Common myeloid progenitor, CD34-positive (primary cell): ENCODE measurements around the gene CCHCR1.

Experiments
- CTCF ChIA-PET: fragments of 350-600 bp; sonication (Branson Sonifier 250); formaldehyde crosslinking; loops from one replicate; lab custom pipeline; 2021; ENCODE audit warnings: antibody characterized with exemption; lab: Charles Lee
- POLR2A ChIA-PET: fragments of 350-600 bp; sonication (Branson Sonifier 250); formaldehyde crosslinking; loops from one replicate; lab custom pipeline; 2021; ENCODE audit warnings: antibody characterized with exemption; lab: Charles Lee
- DNase-seq, 3 donors: peaks; one replicate each; pipeline versions ENCODE4 v3.0.0 to v3.0.0-alpha.2; 2013
- H3K27ac ChIP-seq, 2 experiments: 1 replicate in 1 of 2; 2 replicates in 1 of 2; pipeline ENCODE4 v1.7.0; 2013; ENCODE audit warnings: inconsistent platforms in 2 of 2, low read length in 2 of 2, mild to moderate bottlenecking in 2 of 2, low read depth in 1 of 2, moderate library complexity in 1 of 2; ENCODE audit not compliant: severe bottlenecking in 2 of 2, insufficient read depth in 1 of 2, poor library complexity in 1 of 2
- H3K27me3 ChIP-seq, 5 experiments: replicated peaks in 2 of 5; 1 replicate in 3 of 5; 2 replicates in 2 of 5; pipeline versions ENCODE4 v1.6.1 to v1.7.0; 2013; ENCODE audit warnings: low read length in 4 of 5, mild to moderate bottlenecking in 2 of 5, moderate library complexity in 2 of 5, inconsistent platforms in 1 of 5; ENCODE audit not compliant: insufficient read depth in 5 of 5, control insufficient read depth in 4 of 5
- H3K36me3 ChIP-seq, 4 experiments: 1 replicate in 2 of 4; 2 replicates in 2 of 4; pipeline versions ENCODE4 v1.6.1 to v1.7.0; 2013; ENCODE audit warnings: low read length in 3 of 4, control low read depth in 1 of 4, mild to moderate bottlenecking in 1 of 4; ENCODE audit not compliant: control insufficient read depth in 4 of 4, insufficient read depth in 4 of 4
- H3K4me1 ChIP-seq, 4 experiments: 1 replicate in 3 of 4; 2 replicates in 1 of 4; pipeline versions ENCODE4 v1.6.1 to v1.7.1; 2013; ENCODE audit warnings: low read length in 3 of 4, mild to moderate bottlenecking in 3 of 4, control low read depth in 1 of 4, inconsistent platforms in 1 of 4, moderate library complexity in 1 of 4; ENCODE audit not compliant: control insufficient read depth in 4 of 4, insufficient read depth in 4 of 4; ENCODE audit errors: control extremely low read depth in 1 of 4
- H3K4me3 ChIP-seq, 7 experiments: 1 replicate in 4 of 7; 2 replicates in 3 of 7; pipeline versions ENCODE4 v1.5.1 to v1.7.0; 2013; ENCODE audit warnings: mild to moderate bottlenecking in 7 of 7, low read length in 6 of 7, moderate library complexity in 6 of 7, inconsistent platforms in 2 of 7, low read depth in 2 of 7, control low read depth in 1 of 7; ENCODE audit not compliant: insufficient read depth in 4 of 7, control insufficient read depth in 1 of 7; ENCODE audit errors: extremely low read depth in 1 of 7
- H3K9me3 ChIP-seq, 5 experiments: 1 replicate in 4 of 5; 2 replicates in 1 of 5; pipeline versions ENCODE4 v1.6.1 to v1.7.1; 2013; ENCODE audit warnings: low read length in 4 of 5, mild to moderate bottlenecking in 2 of 5, inconsistent platforms in 1 of 5, low read depth in 1 of 5, moderate library complexity in 1 of 5; ENCODE audit not compliant: control insufficient read depth in 4 of 5, insufficient read depth in 2 of 5; ENCODE audit errors: control extremely low read depth in 1 of 5
- WGBS: methylation state at CpG from one replicate; pipeline ENCODE4 v1.1.5; 2013; ENCODE audit not compliant: insufficient coverage; 5-methylcytosine and 5-hydroxymethylcytosine counted together

CCHCR1 gene

DNA sequence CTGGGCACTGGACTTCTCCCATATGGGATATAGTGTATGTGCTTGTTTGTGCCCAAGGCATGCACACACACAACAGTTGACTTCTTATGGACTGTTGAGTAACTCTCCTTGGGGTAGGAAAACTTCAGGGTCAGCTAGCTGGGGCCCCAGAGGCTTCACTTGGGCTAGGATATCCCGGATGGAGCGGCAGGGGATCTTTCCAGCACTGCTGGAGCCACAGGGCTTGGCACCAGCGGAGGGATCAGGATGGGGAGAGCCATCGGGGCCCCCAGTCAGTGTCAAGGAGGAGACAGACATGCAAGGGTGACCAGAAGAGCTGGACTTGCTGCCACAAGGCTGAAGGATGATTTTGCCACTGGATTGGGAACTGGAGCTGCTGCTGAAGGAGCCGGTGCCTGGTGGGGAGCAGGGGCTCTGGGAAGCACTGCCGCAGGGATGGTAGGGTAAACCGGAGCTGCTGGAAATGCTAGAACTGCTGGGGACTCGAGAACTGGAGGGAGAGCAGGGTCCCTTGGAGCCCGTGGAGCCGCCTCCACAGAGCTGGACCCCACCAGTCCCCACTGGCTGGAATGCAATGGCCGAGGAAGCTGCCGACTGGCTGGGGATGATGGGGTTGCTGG lies 41.6 kb downstream of the CCHCR1 start:
- WGBS, result 96% methylated on average over 11 of the region's 12 CpGs

DNA sequence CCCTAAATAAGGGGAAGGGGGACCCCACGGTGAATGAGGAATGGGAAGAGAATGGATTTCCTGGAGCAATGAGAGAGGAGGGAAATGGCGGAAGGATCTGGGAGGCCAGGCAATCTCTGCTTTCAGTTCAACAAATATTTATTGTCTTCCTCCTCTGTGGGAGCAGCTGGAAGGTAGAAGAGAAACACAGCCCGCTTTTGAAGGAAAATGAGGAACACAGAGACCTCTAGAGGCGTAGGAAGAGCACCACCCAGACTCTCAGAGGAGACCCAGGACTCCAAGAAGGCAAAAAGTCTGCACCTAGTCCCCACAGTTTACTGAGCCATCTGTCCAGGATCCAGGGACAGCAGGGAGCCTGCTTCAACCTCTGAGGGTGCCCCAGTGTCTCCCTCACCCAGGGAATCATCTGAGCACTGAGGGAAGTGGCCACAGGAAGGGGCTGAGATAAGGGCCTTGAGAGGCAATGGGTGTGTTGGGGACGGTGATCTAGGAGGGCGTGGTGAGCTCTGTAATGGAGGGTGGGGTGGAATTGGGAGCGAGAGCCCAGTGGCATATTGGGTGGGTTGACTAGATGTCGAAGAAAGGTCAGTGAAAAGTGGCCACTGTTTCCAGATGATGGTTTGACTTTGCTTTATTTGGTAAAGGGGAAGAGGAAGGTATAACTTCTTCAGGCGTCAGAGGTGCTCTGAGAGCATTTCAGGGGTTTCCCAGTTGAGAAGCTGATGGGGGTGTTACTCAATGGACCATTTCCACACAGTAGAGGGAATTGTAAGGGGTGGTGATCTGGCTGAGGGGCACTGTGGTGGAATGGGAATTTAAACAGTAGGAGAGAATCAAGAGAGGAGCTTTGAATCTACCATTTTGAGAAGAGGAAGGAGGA lies 42.4 kb downstream of the CCHCR1 start:
- H3K9me3 ChIP-seq, result no peaks in the 10 kb centered on the region
- DNase-seq, result peak; percentile 53 to 78 (median 78)
- H3K27ac ChIP-seq, result no peak overlapping the region
- 49% methylated on average over 5 of the region's 9 CpGs for WGBS
- peaks cover 0 to 2% (median 0%) of the 10 kb centered on the region in 5 experiments for H3K27me3 ChIP-seq
- ChIA-PET POLR2A (interaction anchor here (0.6 kb wide), 1 partner anchor 441 kb away, joined by 3 read pairs; no protein-coding TSS in a partner anchor), CTCF (interaction anchor here (0.7 to 8.0 kb wide), 18 partner anchors 11 to 302 kb away, joined by 3 to 66 read pairs (median 5); no protein-coding TSS in a partner anchor)
- no peaks in the 10 kb centered on the region for H3K36me3 ChIP-seq
- peaks cover 0 to 10% (median 7%) of the 10 kb centered on the region in 4 experiments for H3K4me1 ChIP-seq
- H3K4me3 ChIP-seq, result no peak overlapping the region

More for the DNA sequence above, 41.6 kb downstream of the CCHCR1 start:
- Histone ChIP-seq H3K9me3 (no peaks in the 10 kb centered on the region), H3K27ac (no peak overlapping the region), H3K27me3 (peaks cover 0 to 2% (median 0%) of the 10 kb centered on the region in 5 experiments), H3K4me1 (peaks cover 0 to 10% (median 7%) of the 10 kb centered on the region in 4 experiments), H3K36me3 (no peaks in the 10 kb centered on the region), H3K4me3 (no peak overlapping the region)
- POLR2A ChIA-PET, result interaction anchor here (0.6 kb wide), 1 partner anchor 442 kb away, joined by 3 read pairs; no protein-coding TSS in a partner anchor
- no peak for DNase-seq
- CTCF ChIA-PET, result interaction anchor here (1.0 to 8.0 kb wide), 17 partner anchors 10 to 303 kb away, joined by 3 to 66 read pairs (median 5); no protein-coding TSS in a partner anchor

DNA sequence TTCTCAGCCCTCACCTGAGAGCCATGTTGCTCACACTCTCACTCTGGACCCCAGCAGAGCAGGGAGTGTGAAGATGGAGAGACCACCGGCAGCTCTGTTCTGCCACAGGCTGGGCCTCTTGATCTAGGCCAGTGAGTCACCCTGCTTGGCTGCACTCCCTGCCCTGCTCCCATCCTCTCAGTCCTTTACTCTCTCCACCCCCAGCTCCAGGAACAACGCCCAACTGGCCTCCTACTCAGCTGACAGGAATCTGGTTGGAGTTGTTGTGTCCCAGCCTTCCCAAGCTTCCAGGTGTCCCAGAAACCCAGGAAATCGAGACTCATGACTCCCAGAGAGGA lies 43.1 kb downstream of the CCHCR1 start, which contains the start of gene PSORS1C1:
TSS of gene PSORS1C1 (plus strand) at position 260 of the 338 bp plus-strand sequence. CDS start 14,833 bp downstream, outside the sequence.
- ChIA-PET CTCF (interaction anchor here (0.7 to 8.0 kb wide), 14 partner anchors 11 to 292 kb away, joined by 3 to 66 read pairs (median 4); no protein-coding TSS in a partner anchor), POLR2A (no interaction called here)
- Histone ChIP-seq H3K4me1 (peaks cover 0 to 10% (median 7%) of the 10 kb centered on the region in 4 experiments), H3K9me3 (no peaks in the 10 kb centered on the region), H3K27ac (no peak within 1 kb of the TSS), H3K27me3 (peaks cover 0 to 2% (median 0%) of the 10 kb centered on the region in 5 experiments), H3K36me3 (no peaks in the 10 kb centered on the region), H3K4me3 (no peak within 1 kb of the TSS)
- 20% methylated on average over 2 of the region's 3 CpGs for WGBS
- DNase-seq, result no peak

DNA sequence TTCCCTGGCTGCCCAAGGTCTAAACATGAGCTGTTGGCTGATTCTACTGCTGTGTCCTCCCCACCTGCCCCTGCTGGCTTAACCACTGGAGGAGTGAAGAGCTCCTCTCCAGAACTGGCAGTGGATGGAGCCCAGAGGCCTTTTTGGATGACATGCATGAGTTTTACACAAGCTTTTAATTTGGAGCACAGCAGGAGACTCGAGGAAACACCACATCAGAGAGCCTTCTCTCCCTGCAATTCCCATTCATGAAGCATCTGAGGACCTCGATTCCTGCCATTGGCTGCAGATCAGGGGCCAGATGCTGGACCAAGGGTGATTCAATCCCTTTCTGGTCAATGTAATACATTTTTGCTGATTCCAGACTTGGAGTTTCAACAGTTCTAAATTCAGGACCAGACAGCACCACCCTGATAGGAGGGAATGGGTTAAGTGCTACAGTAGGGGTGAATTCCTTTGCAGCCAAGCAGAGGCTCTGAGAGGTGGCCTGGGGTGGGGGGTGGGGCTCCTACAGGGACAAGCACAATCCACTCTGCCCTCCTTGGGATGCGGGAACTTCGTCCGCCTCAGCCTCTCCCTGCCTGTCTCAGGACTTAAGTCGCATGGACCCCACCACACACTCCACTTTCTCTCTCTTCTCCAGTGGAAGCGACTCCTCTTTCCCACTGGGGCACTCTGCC lies 43.6 kb downstream of the CCHCR1 start:
- no peak for DNase-seq
- Histone ChIP-seq H3K27me3 (peaks cover 0 to 2% (median 0%) of the 10 kb centered on the region in 5 experiments), H3K4me1 (peaks cover 0 to 10% (median 7%) of the 10 kb centered on the region in 4 experiments), H3K4me3 (no peak overlapping the region), H3K27ac (no peak overlapping the region), H3K36me3 (no peaks in the 10 kb centered on the region), H3K9me3 (no peaks in the 10 kb centered on the region)
- WGBS, result 97% methylated on average over 7 of the region's 7 CpGs
- CTCF ChIA-PET, result interaction anchor here (1.2 to 8.0 kb wide), 9 partner anchors 12 to 198 kb away, joined by 3 to 66 read pairs (median 7); no protein-coding TSS in a partner anchor
- POLR2A ChIA-PET, result no interaction called here

DNA sequence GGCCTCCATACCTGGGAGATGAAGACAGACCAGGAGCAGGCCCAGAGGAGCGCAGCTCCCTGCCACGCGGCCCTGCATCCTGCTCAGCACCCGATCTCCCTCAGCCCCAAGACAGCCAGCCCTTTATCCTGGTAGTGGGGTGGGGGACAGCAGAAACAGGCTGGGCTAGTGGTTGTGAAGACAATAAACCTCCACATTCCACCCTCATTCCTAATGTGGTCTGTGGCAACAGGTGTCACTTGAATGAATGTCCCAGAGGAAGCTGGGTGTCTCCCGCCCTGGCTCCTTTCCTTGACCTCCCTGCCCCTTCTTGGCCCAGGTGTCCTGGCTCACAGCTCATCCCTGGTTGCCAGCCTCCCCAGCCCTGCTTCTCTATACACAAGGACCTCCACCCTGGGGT lies 45.1 kb downstream of the CCHCR1 start, which contains the start of gene C6orf15:
TSS of gene C6orf15 (minus strand) at position 98 of the 400 bp plus-strand sequence. CDS start at position 78, 20 bp downstream.
- peaks cover 0 to 10% (median 7%) of the 10 kb centered on the region in 4 experiments for H3K4me1 ChIP-seq
- H3K4me3 ChIP-seq, result no peak within 1 kb of the TSS
- no peak for DNase-seq
- H3K36me3 ChIP-seq, result no peaks in the 10 kb centered on the region
- H3K27ac ChIP-seq, result no peak within 1 kb of the TSS
- ChIA-PET CTCF (interaction anchor here (0.9 to 8.0 kb wide), 5 partner anchors 10 to 53 kb away, joined by 3 to 66 read pairs (median 7); no protein-coding TSS in a partner anchor), POLR2A (no interaction called here)
- peaks cover 0 to 2% (median 0%) of the 10 kb centered on the region in 5 experiments for H3K27me3 ChIP-seq
- 83% methylated on average over 1 of the region's 5 CpGs for WGBS
- H3K9me3 ChIP-seq, result no peaks in the 10 kb centered on the region

DNA sequence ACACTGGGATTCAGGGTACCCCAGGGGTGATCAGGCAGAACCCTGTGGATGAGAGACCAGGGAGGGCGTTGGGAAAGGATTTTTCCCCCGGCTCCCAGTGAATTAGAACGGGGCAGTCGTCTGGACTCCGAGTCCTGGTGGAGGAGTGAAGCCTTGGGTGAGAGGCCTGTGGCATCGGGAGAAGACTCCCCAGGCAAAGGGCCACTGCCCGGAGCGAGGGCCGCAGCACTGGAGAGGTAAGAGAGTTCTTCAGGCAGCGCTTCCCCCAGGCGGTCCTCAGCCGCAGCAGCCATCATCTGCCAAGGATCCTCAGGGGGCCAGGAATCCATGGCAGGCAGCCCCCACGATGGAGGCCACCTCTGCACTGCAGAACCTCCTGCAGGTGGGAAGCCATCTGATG lies 45.9 kb downstream of the CCHCR1 start:
- H3K4me1 ChIP-seq, result peaks cover 0 to 10% (median 7%) of the 10 kb centered on the region in 4 experiments
- 96% methylated on average over 13 of the region's 13 CpGs for WGBS
- ChIA-PET POLR2A (no interaction called here), CTCF (interaction anchor here (1.4 to 8.0 kb wide), 6 partner anchors 9 to 32 kb away, joined by 5 to 66 read pairs (median 8); no protein-coding TSS in a partner anchor)
- H3K36me3 ChIP-seq, result no peaks in the 10 kb centered on the region
- no peaks in the 10 kb centered on the region for H3K9me3 ChIP-seq
- H3K4me3 ChIP-seq, result no peak overlapping the region
- no peak for DNase-seq
- H3K27me3 ChIP-seq, result no peaks in the 10 kb centered on the region
- no peak overlapping the region for H3K27ac ChIP-seq
